Measurements from ENCODE around the gene TREM1.

Gene TREM1

DNA sequence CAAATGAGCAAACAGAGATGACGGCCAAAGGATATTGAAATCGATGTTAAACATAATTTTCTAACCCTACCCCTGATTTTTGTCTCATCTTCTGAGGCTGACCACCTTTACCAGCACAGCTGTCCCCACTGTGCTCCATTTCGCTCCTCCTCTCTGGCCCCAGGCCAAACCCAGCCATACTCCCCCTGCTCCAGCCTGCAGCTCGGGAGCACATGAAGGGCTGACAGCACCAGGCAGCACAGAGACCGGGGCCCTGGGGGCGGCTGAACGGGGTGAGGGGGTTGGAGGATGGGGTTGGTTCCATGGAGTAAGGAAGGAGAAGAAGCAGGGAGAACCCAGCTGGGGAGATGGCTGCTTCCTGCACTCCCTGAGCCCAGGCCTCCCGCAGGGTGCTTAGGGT lies 45.8 kb upstream of the TREM1 start:
- Histone ChIP-seq H3K4me1 (no peaks in the 10 kb centered on the region), H3K4me3 (no peak overlapping the region), H3K9me3 (no peaks in the 10 kb centered on the region), H3K27ac (no peak overlapping the region), H3K27me3 (peaks cover 0 to 41% of the 10 kb centered on the region in 2 donors), H3K36me3 (no peaks in the 10 kb centered on the region)
- DNase-seq: no peak
- no peak for TF ChIP-seq CTCF (IDR thresholded peaks at IDR 0.05)
- intact Hi-C loops (cut with DNase I; ENCODE audit: low total_unique reads): no loop called here

- no peaks in the 10 kb centered on the region for H3K4me1 ChIP-seq
- H3K27ac ChIP-seq: no peak overlapping the region
- DNase-seq: no peak
- peaks cover 0 to 42% of the 10 kb centered on the region in 2 donors for H3K27me3 ChIP-seq
- no peak overlapping the region for H3K4me3 ChIP-seq
- H3K9me3 ChIP-seq: no peaks in the 10 kb centered on the region
- no peaks in the 10 kb centered on the region for H3K36me3 ChIP-seq
- intact Hi-C loops (cut with DNase I; ENCODE audit: low total_unique reads): no loop called here
- TF ChIP-seq CTCF (IDR thresholded peaks at IDR 0.05): no peak
These were observed 45.1 kb upstream of the TREM1 start for GRCh38 chr6:41331401-41332150.

GRCh38 chr6:41327177-41327576 lies 40.7 kb upstream of the TREM1 start:
- DNase-seq: no peak
- TF ChIP-seq CTCF (IDR thresholded peaks at IDR 0.05): no peak
- no peaks in the 10 kb centered on the region for H3K4me1 ChIP-seq
- no peak overlapping the region for H3K27ac ChIP-seq
- H3K9me3 ChIP-seq: no peaks in the 10 kb centered on the region
- H3K4me3 ChIP-seq: no peak overlapping the region
- no peaks in the 10 kb centered on the region for H3K36me3 ChIP-seq
- intact Hi-C loops (cut with DNase I; ENCODE audit: low total_unique reads): no loop called here
- H3K27me3 ChIP-seq: peaks cover 0 to 29% of the 10 kb centered on the region in 2 donors

GRCh38 chr6:41326092-41326491 lies 39.6 kb upstream of the TREM1 start:
- DNase-seq: no peak
- H3K36me3 ChIP-seq: no peaks in the 10 kb centered on the region
- no peak for TF ChIP-seq CTCF (IDR thresholded peaks at IDR 0.05)
- no peak overlapping the region for H3K27ac ChIP-seq
- peaks cover 0 to 35% of the 10 kb centered on the region in 2 donors for H3K27me3 ChIP-seq
- no peaks in the 10 kb centered on the region for H3K4me1 ChIP-seq
- no peak overlapping the region for H3K4me3 ChIP-seq
- H3K9me3 ChIP-seq: no peaks in the 10 kb centered on the region
- intact Hi-C loops (cut with DNase I; ENCODE audit: low total_unique reads): no loop called here

- no peak for DNase-seq
- intact Hi-C loops (cut with DNase I; ENCODE audit: low total_unique reads): no loop called here
- Histone ChIP-seq H3K27me3 (peaks cover 0 to 38% of the 10 kb centered on the region in 2 donors), H3K27ac (no peak overlapping the region), H3K4me3 (no peak overlapping the region), H3K4me1 (no peaks in the 10 kb centered on the region), H3K36me3 (no peaks in the 10 kb centered on the region), H3K9me3 (no peaks in the 10 kb centered on the region)
- no peak for TF ChIP-seq CTCF (IDR thresholded peaks at IDR 0.05)
These were observed 39.1 kb upstream of the TREM1 start for GRCh38 chr6:41325446-41326066.

All from tibial artery (tissue), 4 donors.